Epidermal melanocyte (primary cell): ENCODE results near the gene PHRF1.
"Not testable (repeated sequence)": the region's sequence is repeated elsewhere in the genome, so short reads cannot be mapped to it uniquely, and the experiment has no call there.

Experiments
- DNase-seq: peaks from one replicate; pipeline ENCODE4 v3.0.0; 2011; ENCODE audit warnings: low spot score; ENCODE audit not compliant: insufficient read length

Gene PHRF1

GRCh38 chr11:650482-650881 is 74.2 kb downstream of the PHRF1 start:
- no peak for DNase-seq

DNA sequence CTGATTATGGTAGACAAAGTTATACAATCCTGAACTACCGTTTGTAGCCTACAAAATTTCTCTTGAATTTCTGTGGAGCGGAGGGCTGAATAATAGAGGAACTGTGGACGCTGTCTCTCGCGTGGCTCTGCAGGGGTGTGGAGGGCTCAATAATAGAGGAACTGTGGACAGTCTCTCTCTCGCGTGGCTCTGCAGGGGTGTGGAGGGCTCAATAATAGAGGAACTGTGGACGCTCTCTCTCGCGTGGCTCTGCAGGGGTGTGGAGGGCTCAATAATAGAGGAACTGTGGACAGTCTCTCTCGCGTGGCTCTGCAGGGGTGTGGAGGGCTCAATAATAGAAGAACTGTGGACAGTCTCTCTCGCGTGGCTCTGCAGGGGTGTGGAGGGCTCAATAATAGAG is 76.9 kb downstream of the PHRF1 start:
- DNase-seq: not testable (repeated sequence)

DNA sequence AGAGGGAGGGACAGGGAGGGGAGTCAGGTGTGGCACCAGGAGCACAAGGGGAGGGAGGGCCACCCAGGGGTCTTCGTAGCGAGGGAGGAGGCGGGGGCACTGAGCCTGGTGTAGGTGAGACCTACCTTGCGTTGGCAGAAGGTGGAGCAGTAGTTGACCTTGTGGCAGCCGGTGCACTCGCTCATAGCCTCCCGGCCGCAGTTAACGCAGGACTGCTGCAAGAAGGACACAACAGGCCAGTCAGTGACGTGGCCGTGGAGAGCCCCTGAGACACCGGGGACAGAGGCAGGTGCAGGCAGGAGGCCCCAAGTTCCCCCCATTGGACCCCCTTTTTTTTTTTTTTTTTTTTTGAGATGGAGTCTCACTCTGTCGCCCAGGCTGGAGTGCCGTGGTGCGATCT is 77.6 kb downstream of the PHRF1 start:
- no peak for DNase-seq

- not testable (repeated sequence) for DNase-seq
These were observed 78.2 kb downstream of the PHRF1 start for GRCh38 chr11:654444-654843.

DNA sequence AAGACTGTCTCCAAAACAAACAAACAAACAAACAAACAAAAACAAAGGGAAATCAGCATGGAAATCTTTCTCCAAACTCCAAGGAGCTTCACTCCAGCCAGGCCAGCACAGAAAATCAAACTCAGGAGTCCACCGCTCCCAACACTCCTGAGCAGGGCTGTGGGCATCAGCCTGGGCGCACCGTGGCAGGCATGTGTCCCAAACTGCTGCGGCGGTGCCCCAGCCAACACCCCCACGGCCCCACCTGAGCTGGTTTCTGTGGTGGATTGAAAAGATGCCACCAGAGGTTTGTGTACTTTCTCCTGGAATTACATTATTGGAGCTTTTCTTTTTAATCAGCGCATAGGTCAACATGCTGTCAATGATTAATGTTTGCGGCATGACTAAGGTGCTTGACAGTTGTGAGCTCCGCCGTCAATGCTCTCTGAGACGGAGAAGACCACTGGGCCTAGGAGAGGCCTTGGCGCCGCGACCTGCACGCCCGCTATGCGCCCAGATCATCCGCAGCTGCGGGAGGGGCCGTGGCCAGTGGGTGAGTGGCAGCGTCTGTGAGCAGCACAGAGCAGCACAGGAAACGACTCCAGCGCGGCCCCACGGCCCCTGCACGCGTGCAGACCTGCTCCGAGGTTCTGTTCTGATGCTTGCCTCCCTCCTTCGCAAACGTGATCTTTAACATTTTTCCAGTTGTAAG is 78.9 kb downstream of the PHRF1 start:
- no peak for DNase-seq

DNA sequence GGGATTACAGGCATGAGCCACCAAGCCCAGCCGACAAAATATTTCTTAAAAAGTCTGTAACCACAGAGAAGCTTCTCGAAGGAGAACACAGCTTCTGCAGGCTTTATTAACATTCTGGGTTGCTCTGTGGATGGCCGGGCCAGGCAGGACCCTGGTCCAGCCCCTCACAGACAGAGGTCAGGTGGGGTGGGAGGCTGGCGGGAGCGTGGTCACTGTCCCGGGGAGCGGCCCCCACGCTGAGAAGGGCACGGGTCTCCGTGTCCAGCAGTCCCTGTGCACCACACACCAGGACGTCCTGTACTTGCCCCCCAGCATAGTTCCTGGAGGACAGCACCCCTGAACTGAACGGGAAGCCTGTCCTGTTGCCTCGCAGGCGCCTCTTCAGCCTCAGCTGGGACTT is 80.2 kb downstream of the PHRF1 start:
- no peak for DNase-seq

GRCh38 chr11:656866-657265 is 80.6 kb downstream of the PHRF1 start:
- no peak for DNase-seq

DNA sequence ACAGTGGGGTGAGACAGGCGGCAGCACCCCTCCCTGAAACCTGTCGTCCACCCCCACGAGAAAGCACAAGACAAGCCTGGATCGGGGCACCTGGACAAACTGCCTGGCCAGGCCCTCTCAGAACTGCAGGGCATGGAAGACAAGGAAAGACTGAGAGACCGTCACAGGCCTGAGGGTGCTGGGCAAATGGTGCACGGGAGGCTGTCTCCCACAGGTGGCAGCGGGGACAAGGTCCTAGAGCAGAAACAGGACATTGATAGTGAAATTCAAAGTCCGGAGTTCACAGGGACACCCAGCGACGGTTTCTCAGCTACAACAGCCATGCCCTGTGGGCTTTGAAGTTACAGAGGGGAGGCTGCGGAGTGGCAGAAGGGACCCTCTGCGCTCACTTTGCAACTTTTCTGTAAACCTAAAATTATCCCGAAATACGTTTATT is 81.4 kb downstream of the PHRF1 start:
- no peak for DNase-seq

DNA sequence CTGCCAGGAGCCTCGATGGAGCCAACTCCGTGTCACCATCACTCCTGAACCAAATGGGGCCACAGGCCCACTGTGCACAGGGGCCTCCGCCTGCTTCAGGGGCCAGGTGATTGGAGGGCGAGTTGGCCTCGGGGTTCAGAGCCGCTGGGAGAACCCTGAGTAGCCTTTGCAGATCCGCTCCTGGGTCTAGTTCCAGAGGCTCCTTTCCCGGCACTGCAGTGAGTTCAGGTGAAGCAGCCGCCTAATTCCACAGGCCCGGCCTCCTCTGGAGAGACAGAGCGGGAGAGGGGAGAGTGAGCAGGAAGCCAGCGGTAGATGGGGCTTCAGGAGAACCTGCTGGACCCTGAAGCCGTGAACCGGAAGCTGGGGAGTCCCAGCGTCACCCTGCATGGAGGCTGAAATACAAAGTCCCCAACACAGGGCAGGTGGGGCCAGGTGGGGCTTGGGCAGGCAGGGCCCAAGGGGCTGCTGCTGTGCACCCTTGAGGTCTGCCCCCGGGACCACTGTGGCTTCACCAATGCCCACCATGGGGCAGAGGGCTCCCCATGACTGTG is 83.3 kb downstream of the PHRF1 start:
- DNase-seq: no peak

DNA sequence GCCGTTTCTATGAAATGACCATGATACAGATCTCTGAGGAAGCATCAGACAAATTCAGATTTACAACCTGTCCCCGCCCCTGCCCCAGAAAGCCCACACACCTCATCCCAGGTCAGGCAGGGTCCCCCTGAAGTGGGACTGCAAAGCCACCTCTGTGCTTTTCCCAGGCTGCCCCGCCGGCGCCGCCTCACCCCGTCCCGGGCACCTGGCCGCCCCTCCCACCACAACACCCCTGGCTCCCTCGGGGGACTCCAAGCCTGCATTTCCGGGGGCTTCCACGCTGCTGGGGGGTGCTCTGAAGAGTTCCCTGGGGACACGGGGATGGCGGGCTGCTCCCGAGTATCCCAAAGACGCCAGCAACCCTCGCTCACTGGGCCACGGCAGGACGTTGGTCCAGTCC is 84.0 kb downstream of the PHRF1 start:
- no peak for DNase-seq

DNA sequence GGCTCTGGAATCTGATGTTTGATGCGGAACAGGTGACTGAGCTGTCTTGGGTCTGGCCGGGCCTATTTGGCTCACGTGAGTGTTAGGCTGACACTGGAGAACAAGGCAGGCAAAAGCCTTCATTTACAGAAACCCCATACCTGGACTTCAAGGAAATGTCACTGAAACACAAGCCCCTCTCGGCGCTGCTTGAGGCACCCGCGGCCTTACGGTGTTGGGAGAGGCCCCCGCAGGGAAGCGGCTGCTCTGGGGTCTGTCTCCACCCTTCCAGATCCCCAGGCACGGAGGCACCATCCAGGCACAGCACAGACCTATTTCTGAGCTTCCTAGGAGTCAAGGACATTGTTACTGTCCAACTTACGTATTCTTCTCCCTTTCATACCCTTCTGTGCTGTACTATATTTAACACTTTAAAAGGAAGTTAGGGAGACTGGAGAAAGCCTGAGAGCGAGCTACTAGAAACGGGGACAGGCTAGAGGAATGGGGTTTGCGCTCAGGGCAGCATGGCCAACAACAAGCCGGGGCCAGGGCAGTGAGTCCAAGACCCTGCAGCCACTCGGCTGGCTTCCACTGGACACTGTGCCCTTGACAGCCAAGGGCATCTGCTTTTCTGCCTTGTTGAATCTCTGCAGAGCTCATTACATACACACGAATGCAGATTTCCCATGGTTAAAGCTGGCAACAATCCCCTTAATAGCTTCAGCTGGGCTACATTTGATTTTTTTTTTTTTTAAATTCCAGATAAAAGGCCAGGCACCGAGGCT is 84.6 kb downstream of the PHRF1 start:
- DNase-seq: no peak
